GM10847 (cell line): Measurements from ENCODE around the gene KRT76.

Experiments used
- POLR2A ChIP-seq: IDR thresholded peaks from 2 replicates; pipeline ENCODE4 v1.6.1; 2011; ENCODE audit not compliant: insufficient read length; ENCODE audit errors: extremely low read depth

KRT76 gene

DNA sequence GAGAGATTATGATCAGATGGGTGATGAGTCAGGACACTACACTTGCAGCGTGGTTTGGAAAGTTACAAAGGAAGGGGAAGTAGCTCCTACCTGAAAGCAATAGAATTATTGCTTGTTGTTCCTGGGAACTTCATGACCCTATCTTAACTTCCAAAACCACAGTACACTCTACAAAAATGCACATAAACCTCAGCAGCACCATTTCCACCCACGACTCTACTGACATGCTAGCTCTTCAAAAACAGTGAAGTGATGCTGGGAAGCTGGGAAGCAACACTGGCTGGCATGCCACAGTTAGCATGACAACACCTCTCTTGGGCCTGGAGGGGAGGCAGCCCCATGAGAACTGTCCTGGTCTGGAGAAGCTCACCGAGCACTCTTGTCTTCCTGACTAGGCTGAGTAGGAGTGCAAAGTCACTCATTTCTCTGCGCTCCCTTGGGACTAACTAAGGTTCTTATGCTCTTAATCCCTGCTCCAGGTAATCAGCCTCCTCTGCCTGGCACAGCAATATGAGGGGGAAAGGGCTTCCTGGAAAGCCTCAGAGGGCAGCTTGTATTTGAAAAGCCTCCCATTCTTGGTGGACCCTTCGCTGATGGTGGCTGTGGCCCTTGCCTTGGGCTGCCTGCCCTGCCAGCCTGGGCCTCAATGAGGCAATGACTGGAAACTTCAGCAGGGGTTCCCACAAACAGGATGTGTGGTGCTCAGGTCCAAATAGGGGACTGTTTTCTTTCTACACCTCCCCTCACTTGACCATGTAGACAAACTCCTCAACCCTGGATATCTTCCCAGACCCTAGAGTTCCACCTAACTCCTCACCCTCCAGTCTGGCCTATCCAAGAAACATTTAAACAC lies 17.6 kb upstream of the KRT76 start:
- TF ChIP-seq POLR2A = no peak

GRCh38 chr12:52792185-52793029 lies 15.3 kb upstream of the KRT76 start:
- TF ChIP-seq POLR2A = no peak

GRCh38 chr12:52791271-52792184 lies 14.4 kb upstream of the KRT76 start:
- TF ChIP-seq POLR2A = no peak

- TF ChIP-seq POLR2A = no peak
These were observed 13.5 kb upstream of the KRT76 start for GRCh38 chr12:52790427-52791270.

DNA sequence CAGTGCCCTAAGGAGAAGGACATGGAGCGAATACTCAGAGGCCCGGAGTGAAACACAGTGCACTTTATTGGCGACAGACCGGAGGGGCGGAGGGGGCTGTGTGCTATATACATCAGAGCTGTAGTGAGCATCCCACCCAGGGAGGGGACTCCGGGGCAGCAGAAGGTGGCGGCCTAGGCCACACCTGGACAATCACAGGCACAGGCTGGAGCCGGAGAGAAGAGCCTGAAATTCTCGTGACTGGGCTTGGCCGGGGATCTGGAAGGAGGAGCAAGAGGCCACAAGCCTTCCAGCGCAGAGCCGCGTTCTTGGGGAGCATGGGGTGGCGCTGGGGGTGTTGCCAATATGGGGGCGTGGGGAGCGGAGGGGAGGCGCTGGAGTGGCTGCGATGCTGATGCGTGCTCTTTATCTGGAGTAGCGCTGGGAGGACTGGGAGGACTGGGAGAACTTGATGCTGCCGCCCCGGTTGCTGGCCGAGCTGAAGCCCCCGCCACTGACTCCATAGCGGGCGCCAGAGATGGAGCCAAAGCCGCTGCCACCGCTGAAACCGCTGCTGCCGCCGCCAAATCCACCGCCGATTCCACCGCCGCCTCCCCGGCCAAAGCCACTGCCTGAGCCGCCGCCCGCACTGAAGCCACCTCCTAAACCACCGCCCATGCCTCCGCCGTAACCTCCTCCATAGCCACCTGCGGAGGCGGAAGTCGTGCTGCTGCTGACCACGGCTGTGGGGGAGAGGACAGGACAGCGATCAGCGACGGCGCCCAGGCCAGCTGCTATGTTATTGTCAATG lies 12.7 kb upstream of the KRT76 start:
- TF ChIP-seq POLR2A = no peak

DNA sequence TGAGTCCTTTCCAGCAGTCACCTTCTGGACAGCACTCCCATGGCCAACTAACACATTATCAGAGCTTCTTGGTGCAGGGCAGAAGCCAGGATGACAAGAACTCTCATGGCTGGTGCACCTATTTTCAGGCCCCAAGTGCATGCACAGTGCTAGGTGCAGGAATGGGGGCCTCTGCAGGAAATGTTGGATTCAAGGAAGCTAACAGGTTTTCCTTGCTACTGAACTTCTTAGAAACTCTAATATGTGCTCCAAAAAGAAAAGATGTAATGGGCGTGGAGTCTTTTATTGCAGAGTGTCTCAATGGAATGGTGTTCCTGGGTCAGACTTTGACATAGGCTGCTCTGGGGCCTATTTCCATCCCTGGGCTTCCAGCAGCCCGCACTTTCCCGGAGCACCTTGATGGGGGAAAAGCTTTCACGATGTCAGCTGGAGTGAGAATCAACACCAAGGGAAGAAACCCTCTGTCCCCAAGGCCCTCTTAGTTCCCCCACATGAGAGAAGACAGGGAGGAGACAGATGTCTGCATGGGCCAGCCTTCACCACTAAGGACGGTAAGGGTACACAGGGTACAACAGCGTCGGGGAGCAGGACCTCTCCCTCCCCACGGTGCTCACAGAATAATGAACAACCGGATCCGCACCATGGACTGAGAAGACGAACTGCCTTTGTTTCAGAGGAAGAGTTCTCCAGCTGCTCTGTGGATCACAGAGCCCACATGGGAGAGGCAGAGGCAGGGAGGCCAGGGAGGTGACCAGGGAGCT lies 11.9 kb upstream of the KRT76 start:
- no peak for TF ChIP-seq POLR2A

DNA sequence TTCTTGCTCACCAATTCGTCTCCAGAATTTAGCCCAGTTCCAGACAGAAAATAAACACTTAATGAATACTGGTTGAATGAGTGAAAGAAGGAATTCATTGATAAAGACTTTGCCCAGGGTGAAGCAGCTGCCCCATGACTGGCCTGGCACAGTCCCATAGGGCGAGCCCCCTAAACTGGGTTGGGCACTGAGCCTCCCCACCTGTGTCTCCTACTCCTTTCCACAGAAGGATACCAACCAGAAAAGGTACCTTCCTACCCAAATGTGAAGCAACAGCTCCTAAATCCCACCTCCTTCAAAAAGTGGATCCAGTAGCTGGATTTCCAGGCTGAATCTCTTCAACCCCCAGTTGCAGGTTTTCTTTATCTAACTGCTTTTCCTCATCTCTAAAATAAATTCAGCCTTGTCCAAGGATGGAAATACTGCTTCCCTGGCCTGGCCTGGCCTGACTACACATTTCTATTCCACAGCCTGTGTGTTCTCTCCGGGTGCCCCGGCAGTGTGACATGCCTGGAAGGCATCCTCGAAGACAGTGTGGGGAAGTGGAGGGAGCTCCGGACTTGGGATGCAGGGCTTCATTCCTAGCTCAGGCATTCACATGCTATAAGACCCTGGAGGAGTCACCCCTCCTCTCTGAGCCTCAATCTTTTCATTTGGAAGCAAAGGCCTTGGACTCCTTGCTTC lies 11.2 kb upstream of the KRT76 start:
- TF ChIP-seq POLR2A = no peak

DNA sequence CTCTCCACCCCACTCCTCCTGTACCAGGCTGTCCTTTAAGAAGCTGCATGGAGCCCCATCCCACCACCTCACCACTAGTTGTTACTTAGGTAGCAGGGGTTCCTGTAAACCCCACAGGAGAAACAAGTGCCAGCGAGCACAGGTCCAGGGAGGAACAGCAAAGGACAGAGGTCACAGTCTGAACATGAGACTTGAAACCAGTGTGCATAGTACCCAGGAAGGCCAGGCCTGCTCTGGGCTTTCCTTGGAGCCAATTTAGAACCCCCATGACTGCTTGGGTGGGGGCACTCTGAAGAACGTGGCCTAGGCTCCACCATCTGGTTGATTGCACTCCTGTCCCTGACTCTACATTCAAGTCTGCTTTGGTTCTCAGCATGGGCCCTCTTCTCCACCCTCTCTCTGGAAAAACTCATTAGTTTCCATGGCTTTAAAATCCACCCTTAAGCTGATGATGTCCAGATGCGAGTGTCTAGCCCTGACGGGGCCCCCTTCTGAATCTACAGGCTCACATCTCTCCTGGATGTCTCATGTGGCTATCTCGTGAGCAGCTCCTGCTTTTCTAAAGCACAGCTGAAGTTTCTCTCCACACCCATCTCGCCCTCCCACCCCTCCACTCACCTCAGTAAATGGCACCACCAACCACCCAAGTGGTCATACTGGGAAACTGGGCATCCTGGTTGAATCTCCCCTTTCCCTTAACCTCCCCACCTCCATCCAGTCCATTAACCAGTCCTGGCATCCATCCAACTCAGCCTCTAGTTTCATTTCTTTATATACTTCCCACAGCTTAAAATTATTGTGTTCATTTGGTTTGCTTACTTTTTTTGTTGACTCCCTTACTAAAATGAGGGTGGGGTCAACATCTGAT lies 10.4 kb upstream of the KRT76 start:
- TF ChIP-seq POLR2A = no peak

DNA sequence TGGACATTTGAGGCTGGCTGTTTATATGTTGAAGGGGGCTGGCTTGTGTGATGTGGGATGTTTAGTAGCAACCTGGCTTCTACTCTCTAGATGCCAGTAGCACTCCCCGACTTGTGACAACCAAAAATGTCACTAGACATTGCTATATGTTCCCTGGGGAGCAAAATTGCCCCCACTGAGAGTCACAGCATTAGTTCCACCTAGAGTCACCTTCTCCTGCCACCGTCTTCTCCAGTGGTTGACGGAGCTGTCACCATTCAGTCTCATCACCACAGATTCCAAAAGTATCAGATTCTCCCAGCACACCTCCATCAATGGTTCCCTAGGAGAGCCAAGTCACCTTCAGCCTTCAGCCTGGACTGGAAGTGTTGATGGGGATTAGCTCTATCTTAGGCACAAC lies 7.8 kb upstream of the KRT76 start:
- no peak for TF ChIP-seq POLR2A

DNA sequence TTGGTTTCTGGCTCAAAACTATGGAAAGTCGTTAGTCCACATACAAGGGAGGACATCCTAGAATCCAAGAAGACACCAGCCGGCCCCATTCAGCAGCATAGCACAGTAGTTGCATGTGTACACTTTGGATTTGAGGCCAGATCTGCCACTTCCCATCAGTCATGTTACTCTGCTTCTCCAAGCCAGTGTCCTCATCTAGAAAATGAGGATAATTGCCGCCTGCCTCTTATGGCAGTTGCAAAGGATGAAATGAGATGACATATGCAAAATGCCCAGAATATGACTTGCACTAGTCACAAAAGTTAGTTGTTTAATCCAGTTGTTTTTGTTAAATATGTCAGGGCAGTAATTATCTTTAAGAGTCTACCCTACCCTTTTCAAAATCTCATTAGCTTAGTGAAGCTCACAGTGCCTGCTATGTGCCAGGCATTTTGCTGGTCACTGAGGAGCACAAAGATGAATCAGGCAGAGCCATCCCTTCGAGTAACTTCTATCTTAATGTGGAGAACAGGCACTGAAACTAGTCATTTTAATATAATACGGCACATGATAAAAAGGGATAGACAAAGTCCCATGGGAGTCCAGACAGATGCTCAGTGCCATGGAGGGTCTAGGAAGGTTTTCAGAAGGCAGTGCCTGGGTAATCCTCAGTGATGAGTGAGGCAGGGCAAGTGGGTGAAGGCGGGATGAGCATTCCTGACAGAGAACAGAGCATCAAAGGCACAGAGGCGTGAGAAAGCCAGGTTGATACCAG lies 6.6 kb upstream of the KRT76 start:
- TF ChIP-seq POLR2A = no peak

GRCh38 chr12:52782502-52782901 lies 5.4 kb upstream of the KRT76 start:
- no peak for TF ChIP-seq POLR2A
